AG04449 (cell line): ENCODE results near the gene SIRT3.

ENCODE experiments used
- CTCF ChIA-PET: fragments of 350-600 bp; formaldehyde crosslinking; extraction: SDS; loops from one replicate; lab custom pipeline; 2021; ENCODE audit warnings: antibody characterized with exemption; lab: Yijun Ruan, JAX
- POLR2A ChIA-PET: fragments of 400-600, 350-600 bp; formaldehyde crosslinking; extraction: SDS; loops from one replicate; lab custom pipeline; 2020; ENCODE audit warnings: antibody characterized with exemption, inconsistent platforms; lab: Yijun Ruan, JAX
- DNase-seq: peaks from one replicate; pipeline ENCODE4 v3.0.0-alpha.2; 2010; ENCODE audit warnings: low read depth, low spot score
- H3K4me3 ChIP-seq: 2 replicates; pipeline ENCODE4 v1.5.1; 2011; ENCODE audit warnings: low read depth, mild to moderate bottlenecking, control low read depth, low read length
- TF ChIP-seq, protein P1 (sequence below): IDR thresholded peaks from one replicate; pipeline ENCODE4 v1.5.1; 2011; ENCODE audit warnings: mild to moderate bottlenecking, moderate library complexity, low read length, control low read depth, inconsistent platforms; ENCODE audit not compliant: insufficient read depth; ENCODE audit errors: missing control alignments

SIRT3 gene

DNA sequence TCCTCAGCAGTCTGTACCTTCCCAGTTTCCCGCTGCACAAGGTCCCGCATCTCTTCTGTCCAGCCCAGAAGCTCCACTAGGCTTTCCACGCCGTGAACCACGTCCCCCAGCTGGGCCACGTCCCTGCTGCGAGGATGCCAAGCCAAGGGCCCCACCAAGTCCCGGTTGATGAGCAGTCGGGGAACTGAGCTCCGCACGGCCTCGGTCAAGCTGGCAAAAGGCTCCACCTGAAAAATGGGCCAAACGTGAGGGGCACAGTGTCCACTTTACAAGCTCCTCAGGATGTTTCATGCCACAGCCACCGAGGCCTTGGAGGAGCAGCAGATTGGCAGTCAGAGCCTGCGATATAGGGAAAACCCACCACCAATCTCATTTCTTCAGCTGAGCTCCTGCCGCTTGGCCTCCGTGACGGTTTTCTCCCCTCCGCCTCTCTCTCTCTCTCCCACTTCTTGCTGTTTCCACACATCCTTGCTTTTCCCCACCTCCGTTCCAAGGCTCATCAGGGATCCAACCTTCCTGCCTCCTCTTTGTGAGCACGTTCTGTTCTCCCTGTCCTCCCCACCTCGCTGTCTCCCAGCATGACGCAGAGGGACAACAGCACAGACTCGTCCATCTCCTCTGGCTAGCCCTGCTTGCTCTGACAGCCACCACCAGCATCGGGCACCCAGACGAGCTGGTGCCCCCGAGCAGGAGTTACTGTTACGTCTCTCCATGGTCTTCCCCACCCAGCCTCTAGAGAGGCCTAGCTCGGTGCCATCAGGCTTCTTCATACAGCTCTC is 17.1 kb downstream of the SIRT3 start:
- POLR2A ChIA-PET, result no interaction called here
- CTCF ChIA-PET, result interaction anchor here (0.9 to 1.4 kb wide), 2 partner anchors 142 to 230 kb away, joined by 3 to 5 read pairs; no protein-coding TSS in a partner anchor
- no peak for DNase-seq
- H3K4me3 ChIP-seq, result no peak overlapping the region
- TF ChIP-seq, protein P1, sequence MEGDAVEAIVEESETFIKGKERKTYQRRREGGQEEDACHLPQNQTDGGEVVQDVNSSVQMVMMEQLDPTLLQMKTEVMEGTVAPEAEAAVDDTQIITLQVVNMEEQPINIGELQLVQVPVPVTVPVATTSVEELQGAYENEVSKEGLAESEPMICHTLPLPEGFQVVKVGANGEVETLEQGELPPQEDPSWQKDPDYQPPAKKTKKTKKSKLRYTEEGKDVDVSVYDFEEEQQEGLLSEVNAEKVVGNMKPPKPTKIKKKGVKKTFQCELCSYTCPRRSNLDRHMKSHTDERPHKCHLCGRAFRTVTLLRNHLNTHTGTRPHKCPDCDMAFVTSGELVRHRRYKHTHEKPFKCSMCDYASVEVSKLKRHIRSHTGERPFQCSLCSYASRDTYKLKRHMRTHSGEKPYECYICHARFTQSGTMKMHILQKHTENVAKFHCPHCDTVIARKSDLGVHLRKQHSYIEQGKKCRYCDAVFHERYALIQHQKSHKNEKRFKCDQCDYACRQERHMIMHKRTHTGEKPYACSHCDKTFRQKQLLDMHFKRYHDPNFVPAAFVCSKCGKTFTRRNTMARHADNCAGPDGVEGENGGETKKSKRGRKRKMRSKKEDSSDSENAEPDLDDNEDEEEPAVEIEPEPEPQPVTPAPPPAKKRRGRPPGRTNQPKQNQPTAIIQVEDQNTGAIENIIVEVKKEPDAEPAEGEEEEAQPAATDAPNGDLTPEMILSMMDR, result no peak

DNA sequence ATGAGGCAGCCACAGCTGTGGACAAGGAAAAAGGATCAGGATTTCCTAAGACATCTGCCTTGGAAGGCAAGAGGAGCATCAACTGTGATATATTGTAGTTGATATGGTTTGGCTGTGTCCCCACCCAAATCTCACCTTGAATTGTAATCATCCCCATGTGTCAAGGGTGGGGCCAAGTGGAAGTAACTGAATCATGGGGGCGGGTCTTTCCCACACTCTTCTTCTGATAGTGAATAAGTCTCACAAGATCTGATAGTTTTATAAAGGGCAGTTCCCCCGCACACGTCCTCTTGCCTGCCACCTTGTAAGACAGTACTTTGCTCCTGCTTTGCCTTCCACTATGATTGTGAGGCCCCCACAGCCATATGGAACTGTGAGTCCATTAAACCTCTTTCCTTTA is 18.4 kb downstream of the SIRT3 start:
- ChIA-PET CTCF (interaction anchor here (0.6 to 1.2 kb wide), 2 partner anchors 48 to 146 kb away, joined by 3 read pairs; no protein-coding TSS in a partner anchor), POLR2A (interaction anchor here (2.9 kb wide), 1 partner anchor 10 kb away, joined by 15 read pairs; the partner anchor contains the start of genes BET1L and RIC8A)
- H3K4me3 ChIP-seq, result no peak overlapping the region
- DNase-seq, result no peak
- TF ChIP-seq, protein P1, result no peak

DNA sequence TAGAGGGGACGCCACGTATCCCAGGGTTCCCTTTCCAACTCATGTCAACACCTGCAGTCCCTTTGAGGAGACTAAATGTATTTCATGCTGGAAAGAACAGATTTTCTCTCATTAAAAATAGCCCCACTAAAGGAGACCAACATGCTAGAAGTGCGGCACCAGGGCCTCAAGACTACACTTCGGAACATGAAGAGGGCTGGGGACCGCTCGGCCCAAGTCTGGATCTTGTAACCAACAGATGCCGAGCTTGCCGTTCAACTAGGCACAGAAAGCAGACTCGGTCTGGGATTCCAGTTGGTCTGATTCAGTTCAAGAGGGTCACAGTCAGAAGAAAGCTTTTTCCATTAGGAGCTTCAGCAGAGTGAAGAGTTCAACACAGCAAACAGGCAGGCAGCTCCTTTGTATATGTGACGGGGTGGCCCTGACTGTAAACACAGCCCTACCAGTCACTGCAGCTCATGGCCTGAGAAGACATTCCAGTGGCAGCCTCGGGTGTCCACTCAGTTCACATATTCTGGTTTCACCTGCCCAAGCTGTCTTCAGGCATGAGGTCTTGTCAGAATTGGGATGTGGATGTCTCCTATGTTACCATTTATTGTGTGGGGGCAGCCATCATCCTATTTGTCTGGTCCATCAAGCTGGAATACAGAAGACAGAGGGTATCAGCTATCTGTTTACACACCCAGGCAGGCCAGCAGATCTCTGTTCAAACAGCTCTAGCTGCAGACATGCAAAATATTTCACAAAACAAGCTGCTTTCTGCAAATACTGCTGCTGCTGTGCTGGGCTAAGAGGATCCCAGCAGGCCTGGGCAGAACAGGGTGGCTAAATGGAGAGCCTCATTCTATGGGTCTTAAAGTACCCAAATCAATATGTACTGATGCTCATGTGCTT is 19.8 kb downstream of the SIRT3 start:
- CTCF ChIA-PET, result interaction anchor here (1.3 to 2.0 kb wide), 4 partner anchors 12 to 232 kb away, joined by 3 to 10 read pairs (median 4); no protein-coding TSS in a partner anchor

DNA sequence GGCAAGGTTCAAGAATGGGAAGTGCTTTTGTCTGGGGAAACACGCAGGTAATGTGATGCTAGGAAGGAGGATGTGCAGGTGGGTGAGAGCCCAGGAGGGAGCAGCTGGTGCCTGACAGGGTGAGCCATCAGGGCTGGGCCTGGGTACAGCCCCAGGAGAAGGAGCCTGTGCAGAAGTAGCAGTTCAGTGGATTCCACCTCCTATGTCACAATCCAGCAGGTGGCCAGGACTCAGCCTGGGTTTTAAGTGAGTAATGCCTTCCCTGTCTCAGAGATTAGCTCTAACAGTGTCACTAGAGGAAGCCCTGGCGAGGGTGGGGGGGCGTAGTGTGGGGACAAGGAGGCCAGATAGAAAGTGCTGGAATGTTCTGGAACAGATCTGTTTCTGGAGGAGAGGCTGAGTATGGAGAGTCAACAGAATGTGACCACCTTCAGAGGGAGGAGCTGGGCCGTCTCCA is 20.5 kb downstream of the SIRT3 start:
- TF ChIP-seq, protein P1, result no peak
- H3K4me3 ChIP-seq, result no peak overlapping the region
- ChIA-PET CTCF (interaction anchor here (0.9 to 2.0 kb wide), 5 partner anchors 12 to 233 kb away, joined by 3 to 10 read pairs (median 3); no protein-coding TSS in a partner anchor), POLR2A (interaction anchor here (1.1 to 2.9 kb wide), 4 partner anchors 8 to 156 kb away, joined by 4 to 15 read pairs (median 4); partner anchors contain the start of genes BET1L, PSMD13, RIC8A and SIRT3)
- no peak for DNase-seq

More for the DNA sequence above, 19.8 kb downstream of the SIRT3 start:
- POLR2A ChIA-PET, result interaction anchor here (1.1 to 2.9 kb wide), 5 partner anchors 9 to 155 kb away, joined by 3 to 15 read pairs (median 4); partner anchors contain the start of genes BET1L, PSMD13, RIC8A and SIRT3
- H3K4me3 ChIP-seq, result no peak overlapping the region
- TF ChIP-seq, protein P1, result no peak
- DNase-seq, result no peak

DNA sequence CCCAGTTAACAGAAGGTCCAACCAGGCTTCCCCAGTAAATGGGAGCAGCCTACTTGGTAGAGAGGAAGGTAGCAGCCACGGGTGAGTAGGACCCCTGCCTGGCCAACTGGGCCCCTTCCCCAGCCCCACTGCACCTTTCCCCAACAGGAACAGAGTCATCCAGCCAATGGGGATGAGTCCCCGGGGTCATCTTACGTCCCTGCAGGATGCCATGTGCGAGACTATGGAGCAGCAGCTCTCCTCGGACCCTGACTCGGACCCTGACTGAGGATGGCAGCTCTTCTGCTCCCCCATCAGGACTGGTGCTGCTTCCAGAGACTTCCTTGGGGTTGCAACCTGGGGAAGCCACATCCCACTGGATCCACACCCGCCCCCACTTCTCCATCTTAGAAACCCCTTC is 22.1 kb downstream of the SIRT3 start:
- TF ChIP-seq, protein P1, result no peak
- DNase-seq, result no peak
- no peak overlapping the region for H3K4me3 ChIP-seq
- ChIA-PET CTCF (interaction anchor here (0.6 to 1.5 kb wide), 3 partner anchors 12 to 91 kb away, joined by 3 to 4 read pairs (median 3); no protein-coding TSS in a partner anchor), POLR2A (no interaction called here)
